H9 (cell line): Measurements from ENCODE around the gene OR2H2. TPM values are rescaled to one million over a fixed set of nuclear protein-coding genes. Genes with fewer than 3 reads are reported as not detected.

Experiments
- DNase-seq: peaks from one replicate; pipeline ENCODE4 v3.0.0-alpha.2; 2017
- H2AFZ ChIP-seq: one replicate; pipeline ENCODE4 v1.6.1; 2013; ENCODE audit warnings: mild to moderate bottlenecking, low read length, control low read depth, moderate library complexity
- H2AK5ac ChIP-seq: 2 replicates; pipeline ENCODE4 v1.6.1; 2013; ENCODE audit warnings: low read length, control low read depth, mixed read lengths; ENCODE audit not compliant: insufficient read length
- H2BK120ac ChIP-seq: one replicate; pipeline ENCODE4 v1.6.1; 2013; ENCODE audit warnings: low read depth, mild to moderate bottlenecking, low read length, control low read depth, inconsistent platforms; ENCODE audit not compliant: poor library complexity, severe bottlenecking
- H2BK12ac ChIP-seq: 2 replicates; pipeline ENCODE4 v1.6.1; 2013; ENCODE audit warnings: low read length, control low read depth, mixed read lengths, low read depth; ENCODE audit not compliant: insufficient read length
- H2BK15ac ChIP-seq: 2 replicates; pipeline ENCODE4 v1.6.1; 2013; ENCODE audit warnings: low read depth, low read length, control low read depth
- H2BK20ac ChIP-seq: one replicate; pipeline ENCODE4 v1.6.1; 2013; ENCODE audit warnings: low read depth, mild to moderate bottlenecking, low read length, control low read depth, inconsistent platforms; ENCODE audit not compliant: poor library complexity, severe bottlenecking
- H2BK5ac ChIP-seq: 2 replicates; pipeline ENCODE4 v1.6.1; 2013; ENCODE audit warnings: low read length, control low read depth, mixed read lengths; ENCODE audit not compliant: insufficient read length
- H3K14ac ChIP-seq: 2 replicates; pipeline ENCODE4 v1.6.1; 2013; ENCODE audit warnings: low read length, control low read depth; ENCODE audit not compliant: insufficient read depth
- H3K18ac ChIP-seq: 2 replicates; pipeline ENCODE4 v1.6.1; 2013; ENCODE audit warnings: low read depth, mild to moderate bottlenecking, mixed read lengths, low read length, control low read depth; ENCODE audit not compliant: insufficient read length
- H3K23ac ChIP-seq: 2 replicates; pipeline ENCODE4 v1.6.1; 2013; ENCODE audit warnings: low read length, control low read depth, mixed read lengths, low read depth; ENCODE audit not compliant: insufficient read length
- H3K23me2 ChIP-seq: 2 replicates; pipeline ENCODE4 v1.6.1; 2013; ENCODE audit warnings: low read depth, mild to moderate bottlenecking, mixed read lengths, low read length, control low read depth; ENCODE audit not compliant: insufficient read length, poor library complexity, severe bottlenecking
- H3K27ac ChIP-seq: 2 replicates; pipeline ENCODE4 v1.5.1; 2013; ENCODE audit warnings: low read length, control low read depth, mixed read lengths, low read depth; ENCODE audit not compliant: insufficient read length
- H3K27me3 ChIP-seq: 2 replicates; pipeline ENCODE4 v1.6.1; 2013; ENCODE audit warnings: low read length, control low read depth, inconsistent platforms; ENCODE audit not compliant: insufficient read depth
- H3K4ac ChIP-seq: 2 replicates; pipeline ENCODE4 v1.6.1; 2013; ENCODE audit warnings: low read depth, mild to moderate bottlenecking, control low read depth, inconsistent platforms, low read length, moderate library complexity
- H3K4me1 ChIP-seq: 2 replicates; pipeline ENCODE4 v1.6.1; 2013; ENCODE audit warnings: low read length, control low read depth, inconsistent platforms; ENCODE audit not compliant: insufficient read depth
- H3K4me2 ChIP-seq: 2 replicates; pipeline ENCODE4 v1.6.1; 2013; ENCODE audit warnings: low read length, control low read depth, mixed read lengths; ENCODE audit not compliant: insufficient read length, insufficient read depth
- H3K56ac ChIP-seq: 2 replicates; pipeline ENCODE4 v1.6.1; 2013; ENCODE audit warnings: low read depth, mild to moderate bottlenecking, mixed read lengths, low read length, control low read depth; ENCODE audit not compliant: insufficient read length
- H3K79me1 ChIP-seq: 2 replicates; pipeline ENCODE4 v1.6.1; 2013; ENCODE audit warnings: low read depth, mild to moderate bottlenecking, moderate library complexity, low read length, control low read depth, inconsistent platforms; ENCODE audit not compliant: insufficient read depth, poor library complexity, severe bottlenecking
- H3K79me2 ChIP-seq: 2 replicates; pipeline ENCODE4 v1.6.1; 2013; ENCODE audit warnings: low read length, control low read depth, inconsistent platforms; ENCODE audit not compliant: insufficient read depth
- H3K9ac ChIP-seq: 2 replicates; pipeline ENCODE4 v1.6.1; 2013; ENCODE audit warnings: low read length, control low read depth, mixed read lengths; ENCODE audit not compliant: insufficient read length; ENCODE audit errors: extremely low read depth
- H3K9me3 ChIP-seq: one replicate; pipeline ENCODE4 v1.6.1; 2013; ENCODE audit warnings: low read depth, low read length, inconsistent platforms; ENCODE audit not compliant: control insufficient read depth
- H3T11ph ChIP-seq: one replicate; pipeline ENCODE4 v1.6.1; 2013; ENCODE audit warnings: mild to moderate bottlenecking, low read length, control low read depth, inconsistent platforms
- H4K20me1 ChIP-seq: one replicate; pipeline ENCODE4 v1.6.1; 2013; ENCODE audit not compliant: control insufficient read depth, insufficient read length, insufficient read depth
- H4K5ac ChIP-seq: 2 replicates; pipeline ENCODE4 v1.6.1; 2013; ENCODE audit warnings: low read depth, mild to moderate bottlenecking, mixed read lengths, low read length, control low read depth; ENCODE audit not compliant: insufficient read length
- H4K8ac ChIP-seq: replicated peaks from 2 replicates; pipeline ENCODE4 v1.6.1; 2013; ENCODE audit warnings: low read length, control low read depth, mixed read lengths, low read depth; ENCODE audit not compliant: insufficient read length
- H4K91ac ChIP-seq: 2 replicates; pipeline ENCODE4 v1.6.1; 2013; ENCODE audit warnings: low read depth, mild to moderate bottlenecking, moderate library complexity, mixed read lengths, low read length, control low read depth; ENCODE audit not compliant: insufficient read length
- H3K27ac Mint-ChIP-seq, 3 experiments: 2 replicates in 2 of 3; 3 replicates in 1 of 3; pipeline ENCODE4 v1.8.0; 2020 to 2021; ENCODE audit warnings: mixed read lengths in 3 of 3, mild to moderate bottlenecking in 1 of 3, moderate library complexity in 1 of 3
- H3K27me3 Mint-ChIP-seq: 2 replicates; pipeline ENCODE4 v1.8.0; 2021; ENCODE audit warnings: low read depth, mild to moderate bottlenecking, moderate library complexity, mixed read lengths
- H3K36me3 Mint-ChIP-seq, 3 experiments: 2 replicates in 2 of 3; 3 replicates in 1 of 3; pipeline ENCODE4 v1.8.0; 2020 to 2021; ENCODE audit warnings: low read depth in 3 of 3, mixed read lengths in 3 of 3; ENCODE audit not compliant: insufficient read depth in 1 of 3
- H3K4me1 Mint-ChIP-seq, 2 experiments: 2 replicates each; pipeline ENCODE4 v1.8.0; 2020; ENCODE audit warnings: mixed read lengths in 2 of 2
- H3K4me3 Mint-ChIP-seq, 2 experiments: 2 replicates in 1 of 2; 3 replicates in 1 of 2; pipeline ENCODE4 v1.8.0; 2020 to 2021; ENCODE audit warnings: mild to moderate bottlenecking in 2 of 2, mixed read lengths in 2 of 2, moderate library complexity in 1 of 2
- H3K9me3 Mint-ChIP-seq, 2 experiments: 2 replicates in 1 of 2; 3 replicates in 1 of 2; pipeline ENCODE4 v1.8.0; 2020; ENCODE audit warnings: mild to moderate bottlenecking in 2 of 2, mixed read lengths in 2 of 2, moderate library complexity in 1 of 2
- CTCF ChIP-seq: fragments of 200-600 bp; sonication (generic); conservative IDR thresholded peaks from 3 replicates; pipeline ENCODE4 v1.8.0; 2021; ENCODE audit warnings: antibody characterized with exemption, mild to moderate bottlenecking
- WGBS: extraction: QIAGEN DNeasy Blood & Tissue Kit; methylation state at CpG from one replicate; pipeline ENCODE4 v1.1.7; 2013; ENCODE audit warnings: missing lambda C conversion rate, low lambda C conversion rate, mixed read lengths; ENCODE audit not compliant: insufficient read length; ENCODE audit errors: extremely low coverage; 5-methylcytosine and 5-hydroxymethylcytosine counted together
- total RNA-seq: library from RNA; stranded (reverse); gene quantifications from 2 replicates; pipeline ENCODE4 v1.2.1, GENCODE V29; 2021

OR2H2 gene
- total RNA-seq, 1 experiment from 2014 or later, result not detected

GRCh38 chr6:29629571-29629970 is 44.6 kb downstream of the OR2H2 start:
- H3K4me1 Mint-ChIP-seq, result peaks cover 73% of the 10 kb centered on the region in 2 experiments
- Histone ChIP-seq H2BK15ac (no peak overlapping the region), H2BK5ac (no peak overlapping the region), H3K4me1 (peaks cover 7% of the 10 kb centered on the region; the same call in 1 of the 2 replicates), H3K4me2 (peak overlapping the region; percentile 90), H4K91ac (no peak overlapping the region), H3K79me2 (peaks cover 7% of the 10 kb centered on the region; the same call in 1 of the 2 replicates), H3K18ac (no peak overlapping the region), H3K27me3 (no peaks in the 10 kb centered on the region), H3K56ac (no peak overlapping the region), H4K5ac (no peak overlapping the region), H3K9me3 (no peaks in the 10 kb centered on the region), H3K79me1 (no peaks in the 10 kb centered on the region), H4K20me1 (no peaks in the 10 kb centered on the region), H2BK12ac (no peak overlapping the region), H3K23me2 (peaks cover 45% of the 10 kb centered on the region), H3K23ac (no peak overlapping the region), H2AFZ (no peak overlapping the region), H3K4ac (no peak overlapping the region), H3T11ph (no peak overlapping the region), H3K14ac (no peak overlapping the region), H2BK20ac (no peak overlapping the region), H3K27ac (no peak overlapping the region), H4K8ac (no peak overlapping the region), H3K9ac (no peak overlapping the region), H2AK5ac (no peak overlapping the region), H2BK120ac (no peak overlapping the region)
- WGBS, result no CpG with 5 or more reads among the region's 2 CpGs
- no peaks in the 10 kb centered on the region; the same call in none of the 2 replicates for H3K27me3 Mint-ChIP-seq
- H3K36me3 Mint-ChIP-seq, result peaks cover 2 to 37% (median 9%) of the 10 kb centered on the region in 3 experiments; a peak in 5 of 7 replicates
- no peak for TF ChIP-seq CTCF
- peak overlapping the region; percentile 88 to 92 for H3K4me3 Mint-ChIP-seq
- H3K27ac Mint-ChIP-seq, result no peak overlapping the region
- no peak for DNase-seq
- H3K9me3 Mint-ChIP-seq, result peaks cover 0 to 5% of the 10 kb centered on the region in 2 experiments; a peak in 2 of 5 replicates
